HG02884 (cell line): ENCODE results near the gene NME1.

ENCODE experiments used
- ATAC-seq: cut with Tn5 transposase; IDR thresholded peaks from one replicate; pipeline ENCODE4 v1.9.1; 2021; ENCODE audit warnings: mild to moderate bottlenecking, moderate library complexity; ENCODE audit not compliant: unreplicated experiment

NME1 gene

GRCh38 chr17:51188271-51188833 lies 35.0 kb downstream of the NME1 start:
- ATAC-seq = no peak

- no peak for ATAC-seq
Observed at GRCh38 chr17:51189162-51189561, 35.8 kb downstream of the NME1 start.

GRCh38 chr17:51189628-51190027 lies 36.3 kb downstream of the NME1 start:
- no peak for ATAC-seq

GRCh38 chr17:51191895-51192294 lies 38.5 kb downstream of the NME1 start:
- no peak for ATAC-seq

GRCh38 chr17:51197754-51198153 lies 44.4 kb downstream of the NME1 start:
- ATAC-seq = no peak

GRCh38 chr17:51200295-51200694 lies 46.9 kb downstream of the NME1 start:
- ATAC-seq = no peak

- ATAC-seq = no peak
Observed at GRCh38 chr17:51200846-51201245, 47.5 kb downstream of the NME1 start.

GRCh38 chr17:51203838-51204237 lies 50.5 kb downstream of the NME1 start:
- no peak for ATAC-seq
